Placental pericyte (primary cell): ENCODE results near the gene ICA1L. TPM values are rescaled to one million over a fixed set of nuclear protein-coding genes. Genes with fewer than 3 reads are reported as not detected.

Source experiments
- total RNA-seq: library from RNA; depleted of rRNA; stranded (reverse); fragments of >200 nt; gene quantifications from 2 replicates; pipeline ENCODE4 v1.2.3, GENCODE V29; 2012

ICA1L gene
- 3.9 and 6.1 TPM in 2 replicates for total RNA-seq

GRCh38 chr2:202871300-202872141, at the start of gene ICA1L:
TSS of gene ICA1L (minus strand) at chr2:202871766. CDS start at chr2:202829009, 42,757 bp downstream.

GRCh38 chr2:202911512-202912341, 40.2 kb upstream of the ICA1L start, which contains the start of the genes CARF and WDR12:
TSS of gene CARF (plus strand) at chr2:202912275. CDS start at chr2:202941903, 29,628 bp downstream.
TSS of gene WDR12 (minus strand) at chr2:202911673. CDS start at chr2:202911476, 197 bp downstream.

Other genes starting within 250 kb of the ICA1L start
- gene FAM117B, start 236.8 kb downstream of the ICA1L start, total RNA-seq: 2.6 and 11.2 TPM in 2 replicates
- gene WDR12, start 39.9 kb upstream of the ICA1L start, total RNA-seq: 20.1 and 41.1 TPM in 2 replicates
- gene CARF, start 40.5 kb upstream of the ICA1L start, total RNA-seq: 3.3 and 4.2 TPM in 2 replicates
- gene NBEAL1, start 143.1 kb upstream of the ICA1L start, total RNA-seq: 34.4 and 61.0 TPM in 2 replicates